NCI-H2081 treated with DMSO at 0.1 percent for 48 hours (cell line): Measurements from ENCODE around the gene KLF2.
A peak's percentile ranks its signal among the peaks of the same experiment; 100 is the strongest.
"Not testable (repeated sequence)": the region's sequence is repeated elsewhere in the genome, so short reads cannot be mapped to it uniquely, and the experiment has no call there.

Source experiments
- DNase-seq: peaks from one replicate; lab custom pipeline; 2025; lab: John Stamatoyannopoulos, UW

The KLF2 gene

DNA sequence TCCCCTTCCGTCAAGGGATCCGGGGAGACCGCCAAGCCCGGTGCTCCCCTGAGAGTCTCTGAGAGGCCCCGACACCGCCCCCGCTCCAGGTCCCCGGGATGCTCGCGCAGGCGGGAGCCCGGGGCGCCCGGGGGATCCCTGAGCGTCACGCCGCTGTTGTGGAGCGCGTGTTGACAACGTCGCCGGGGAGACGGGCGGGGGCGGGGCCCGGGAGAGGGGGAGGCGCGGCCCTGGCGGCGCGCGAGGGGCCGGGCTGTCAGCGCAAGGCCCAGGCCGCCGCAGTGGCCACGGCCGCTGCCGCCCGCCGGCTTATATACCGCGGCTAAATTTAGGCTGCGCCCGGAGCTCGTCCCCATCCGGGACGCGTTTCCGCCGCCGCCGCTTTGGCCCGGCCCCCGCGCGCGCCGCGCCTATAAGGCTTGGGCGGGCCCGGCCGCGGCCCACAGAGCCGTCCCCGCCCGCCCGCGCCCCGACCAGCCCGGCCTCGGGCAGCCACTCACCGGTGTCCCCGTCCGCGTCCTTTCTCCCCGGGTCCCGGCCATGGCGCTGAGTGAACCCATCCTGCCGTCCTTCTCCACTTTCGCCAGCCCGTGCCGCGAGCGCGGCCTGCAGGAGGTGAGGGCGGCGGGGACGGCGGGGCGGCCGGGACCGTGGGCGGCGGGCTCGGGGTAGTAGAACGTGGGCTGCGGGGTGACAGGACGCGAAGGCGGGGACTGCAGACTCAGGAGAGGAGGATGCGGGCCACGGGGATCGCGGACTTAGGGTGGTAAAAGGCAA, at the start of gene KLF2:
TSS of gene KLF2 (plus strand) at position 443 of the 777 bp plus-strand sequence. CDS start at position 541, 98 bp downstream.
- DNase-seq: no peak

DNA sequence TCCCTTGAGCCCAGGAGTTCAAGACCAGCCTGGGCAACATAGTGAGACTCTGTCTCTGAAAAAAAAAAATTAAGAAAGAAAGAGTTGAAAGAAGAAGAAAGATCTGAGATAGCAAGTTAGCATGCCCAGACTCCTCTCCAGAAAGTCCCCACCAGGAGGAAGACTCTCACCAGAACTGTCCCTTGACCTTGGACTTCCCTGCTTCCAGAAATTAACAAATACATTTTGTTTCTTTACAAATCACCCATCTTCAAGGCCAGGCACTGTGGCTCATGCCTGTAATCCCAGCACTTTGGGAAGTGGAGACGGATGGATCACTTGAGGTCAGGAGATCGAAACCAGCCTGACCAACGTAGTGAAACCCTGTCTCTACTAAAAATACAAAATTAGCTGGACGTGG, 44.3 kb upstream of the KLF2 start:
- DNase-seq: no peak

DNA sequence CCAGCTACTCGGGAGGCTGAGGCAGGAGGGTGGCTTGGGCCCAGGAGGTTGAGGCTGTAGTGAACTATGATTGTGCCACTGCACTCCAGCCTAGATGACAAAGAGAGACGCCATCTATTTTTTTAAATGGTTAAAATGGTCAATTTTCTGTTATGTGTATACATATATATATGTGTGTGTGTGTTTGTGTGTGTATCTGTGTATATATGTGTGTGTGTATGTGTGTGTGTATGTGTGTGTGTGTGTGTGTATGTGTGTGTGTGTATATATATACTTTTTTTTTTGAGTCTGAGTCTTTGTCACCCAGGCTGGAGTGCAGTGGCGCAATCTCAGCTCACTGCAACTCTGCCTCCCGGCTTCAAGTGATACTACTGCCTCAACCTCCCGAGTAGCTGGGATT, 42.9 kb upstream of the KLF2 start:
- no peak for DNase-seq

DNA sequence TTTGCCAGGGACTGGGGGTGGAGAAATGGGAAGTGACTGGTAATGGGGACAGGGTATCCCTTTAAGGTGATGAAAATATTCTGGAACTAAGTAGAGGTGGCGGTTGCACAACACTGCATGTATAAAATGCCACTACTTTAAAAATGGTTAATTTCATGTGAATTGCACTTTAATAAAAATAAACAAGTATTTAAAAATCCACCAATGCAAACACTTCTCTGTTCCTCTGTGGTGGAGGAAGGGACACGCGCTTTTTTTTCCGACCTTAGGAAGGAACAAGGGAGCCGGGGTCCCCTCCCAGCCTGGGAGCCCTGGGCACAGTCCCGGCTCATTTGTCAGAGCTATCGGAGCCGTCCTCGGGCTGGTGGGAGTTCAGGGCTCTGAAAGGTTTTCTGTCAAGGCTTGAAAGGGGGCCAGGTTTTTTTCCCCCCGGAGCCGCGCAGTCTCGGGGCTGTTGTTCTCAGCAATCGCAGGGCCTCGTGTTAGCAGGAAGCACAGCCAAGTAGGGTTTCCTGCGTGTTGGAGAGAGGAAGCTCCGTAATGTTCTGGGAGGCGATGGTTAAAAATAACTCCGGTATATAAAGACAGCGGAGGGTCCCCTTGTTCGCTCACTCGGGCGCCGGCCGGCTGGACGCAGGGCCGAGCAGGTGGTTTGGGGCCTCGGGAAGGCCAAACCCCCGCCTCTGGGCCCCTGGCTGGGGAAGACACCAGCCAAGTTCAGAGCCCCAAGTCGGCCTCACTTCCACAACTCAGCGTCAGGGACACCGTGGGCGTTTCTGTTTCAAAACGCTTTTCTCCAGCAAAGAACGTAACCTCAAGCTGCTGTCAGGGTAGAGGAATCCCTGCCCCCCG, 41.2 kb upstream of the KLF2 start:
- DNase-seq: no peak

DNA sequence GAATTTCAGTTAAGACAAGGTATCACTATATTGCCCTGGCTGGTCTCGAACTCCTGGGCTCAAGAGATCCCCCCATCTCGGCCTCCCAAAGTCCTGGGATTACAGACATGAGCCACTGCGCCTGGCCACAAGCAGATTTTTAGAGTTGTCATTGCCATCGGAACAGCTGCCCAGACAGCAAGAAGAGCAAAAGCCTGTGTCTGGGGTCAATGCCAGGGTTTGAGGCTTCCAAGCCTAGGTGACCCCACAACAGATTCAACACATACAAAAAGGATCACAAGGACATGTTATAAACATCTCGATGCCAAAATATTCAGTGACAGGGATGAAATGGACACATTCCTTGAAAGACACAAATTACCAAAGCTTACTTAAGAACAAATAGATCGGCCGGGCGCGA, 40.1 kb upstream of the KLF2 start:
- no peak for DNase-seq

DNA sequence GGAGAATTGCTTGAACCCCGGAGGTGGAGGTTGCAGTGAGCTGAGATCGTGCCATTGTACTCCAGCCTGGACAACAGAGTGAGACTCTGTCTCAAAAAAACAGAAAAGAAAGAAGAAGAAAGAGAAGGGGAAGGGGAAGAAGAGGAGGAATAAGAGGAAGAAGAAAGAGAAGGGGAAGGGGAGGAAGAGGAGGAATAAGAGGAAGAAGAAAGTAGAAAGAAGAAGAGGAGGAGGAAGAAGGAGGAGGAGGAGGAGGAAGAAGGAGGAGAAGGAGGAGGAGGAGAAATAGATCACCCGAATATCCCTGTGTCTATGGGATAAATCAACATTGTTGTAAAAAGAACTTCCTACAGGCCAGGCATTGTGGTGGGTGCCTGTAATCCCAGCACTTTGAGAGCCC, 39.5 kb upstream of the KLF2 start:
- not testable (repeated sequence) for DNase-seq

DNA sequence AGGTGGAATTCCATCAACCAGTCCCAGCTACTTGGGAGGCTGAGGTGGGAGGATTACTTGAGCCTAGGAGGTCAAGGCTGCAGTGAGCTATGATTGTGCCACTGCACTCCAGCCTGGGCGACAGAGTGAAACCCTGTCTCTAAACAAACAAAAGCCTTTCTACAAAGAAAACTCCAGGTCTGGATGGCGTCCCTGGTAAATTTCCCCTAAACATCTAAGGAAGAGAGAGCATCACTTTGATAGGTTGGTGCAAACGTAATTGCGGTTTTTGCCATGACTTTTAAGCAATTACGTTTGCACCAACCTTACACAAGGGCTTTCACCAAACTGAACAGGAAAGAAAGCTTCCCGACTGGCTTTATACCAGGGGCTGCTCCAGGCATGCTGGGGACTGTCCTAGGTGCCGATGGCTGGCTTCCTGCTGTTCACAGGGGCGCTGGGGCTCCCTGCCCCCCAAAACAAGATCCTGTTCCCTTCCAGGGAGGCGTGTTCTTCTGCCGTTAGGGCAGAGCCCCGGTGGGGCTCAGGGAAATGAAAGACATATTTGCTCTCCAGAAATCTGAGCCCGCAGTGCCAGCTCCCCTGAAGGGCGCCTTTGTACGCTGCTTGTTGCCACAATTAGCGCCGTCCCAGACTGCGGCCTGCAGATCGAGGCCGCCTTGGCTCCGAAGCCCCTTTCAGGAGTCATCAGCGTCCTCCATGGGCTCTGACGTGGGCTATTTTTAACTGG, 38.7 kb upstream of the KLF2 start:
- peak; percentile 53 for DNase-seq

DNA sequence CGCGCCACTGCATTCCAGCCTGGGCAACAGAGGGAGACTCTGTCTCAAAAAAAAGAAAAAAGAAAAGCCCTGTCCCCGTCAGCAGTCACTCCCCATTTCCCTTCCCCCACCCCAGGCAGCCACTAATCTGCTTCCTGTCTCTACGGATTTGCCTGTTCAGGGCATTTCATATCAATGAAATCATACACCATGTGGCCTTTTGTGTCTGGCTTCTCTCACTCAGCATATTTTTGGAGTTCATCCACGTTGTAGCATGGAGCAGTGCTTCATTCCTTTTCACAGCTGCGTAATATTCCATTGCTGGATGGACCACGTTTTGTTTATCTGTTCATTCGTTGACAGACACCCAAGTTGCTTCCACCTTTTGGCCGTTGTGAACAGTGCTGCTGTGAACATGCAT, 36.1 kb upstream of the KLF2 start:
- DNase-seq: no peak

DNA sequence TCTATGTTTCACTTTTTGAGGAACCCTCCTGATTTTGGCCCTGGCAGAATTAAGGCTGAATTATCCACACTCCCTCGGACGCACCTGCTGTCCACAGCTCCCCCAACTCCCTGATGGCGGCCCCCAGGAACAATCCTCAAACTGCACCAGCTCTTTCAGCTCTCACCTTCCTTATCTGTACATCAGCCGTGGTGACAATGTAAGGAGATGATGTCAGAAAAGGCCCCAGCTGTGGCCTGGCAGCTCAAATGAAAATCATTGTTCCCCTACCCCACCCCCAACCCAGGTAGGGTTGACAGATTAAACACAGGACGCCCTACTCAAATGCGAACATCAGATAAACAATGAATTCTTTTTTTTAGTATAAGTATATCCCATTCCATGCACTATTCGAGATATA, 35.0 kb upstream of the KLF2 start:
- DNase-seq: no peak

DNA sequence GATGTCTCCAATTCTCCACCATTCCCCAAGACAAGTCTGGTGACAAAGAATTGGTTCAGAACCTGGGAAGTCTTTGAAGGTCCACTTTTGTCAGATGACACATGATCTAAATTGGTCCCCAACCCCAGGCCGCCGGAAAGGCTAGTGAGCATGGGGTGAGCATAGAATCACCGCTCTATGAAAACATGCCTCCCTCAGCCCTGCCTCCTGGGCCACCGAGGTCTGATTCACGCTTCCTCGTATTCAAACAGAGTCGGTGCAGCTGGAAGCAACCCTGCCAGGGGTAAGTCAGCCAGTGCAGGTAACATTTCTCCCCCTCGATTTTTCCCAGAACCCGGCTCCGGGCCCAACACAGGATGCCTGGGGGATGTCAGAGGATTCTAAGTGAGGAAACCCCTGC, 33.9 kb upstream of the KLF2 start:
- no peak for DNase-seq

DNA sequence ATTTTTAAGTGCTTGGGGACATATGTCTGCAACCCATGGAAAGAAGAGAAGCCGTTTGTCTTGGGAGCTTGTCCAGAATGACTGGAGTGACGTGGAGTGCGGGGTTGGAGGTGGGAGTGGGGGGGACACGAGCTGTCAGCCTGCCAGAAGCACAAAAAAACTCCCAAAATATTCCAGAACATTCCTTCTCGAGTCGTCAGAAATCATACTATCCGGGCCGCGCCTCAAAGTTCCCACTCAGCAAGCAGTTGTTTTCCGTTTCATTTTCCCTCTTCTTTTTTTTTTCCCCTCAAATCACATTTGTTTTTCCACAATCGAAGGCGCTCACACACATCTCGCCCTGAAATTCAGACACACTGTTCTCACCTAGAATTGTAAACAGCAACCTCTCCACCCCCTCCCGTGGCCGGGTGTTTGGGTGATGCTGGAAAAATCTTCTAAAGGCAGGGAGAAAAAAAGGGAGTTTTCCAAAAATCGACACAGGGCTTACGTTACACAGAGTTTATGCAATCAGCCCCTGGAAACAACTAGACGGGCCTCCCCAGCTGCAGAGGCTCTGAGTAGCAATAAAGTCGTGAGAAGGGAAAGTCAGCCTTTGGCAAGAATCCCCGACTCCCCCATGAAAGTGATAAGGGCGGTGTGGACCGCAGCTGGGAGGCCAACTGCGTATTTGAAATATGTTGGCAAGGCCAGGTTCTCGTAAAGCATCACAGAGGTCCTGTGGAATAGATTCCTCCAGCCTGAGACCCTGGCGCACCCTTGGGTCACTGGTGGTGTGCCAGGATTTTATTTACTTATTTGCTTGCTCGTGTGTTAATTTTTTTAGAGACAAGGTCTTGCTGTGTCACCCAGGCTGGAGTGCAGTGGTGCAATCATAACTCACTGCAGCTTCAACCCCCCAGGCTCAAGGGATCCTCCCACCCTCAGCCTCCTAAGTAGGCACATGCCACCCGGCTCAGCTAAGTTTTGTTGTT, 31.2 kb upstream of the KLF2 start:
- no peak for DNase-seq

DNA sequence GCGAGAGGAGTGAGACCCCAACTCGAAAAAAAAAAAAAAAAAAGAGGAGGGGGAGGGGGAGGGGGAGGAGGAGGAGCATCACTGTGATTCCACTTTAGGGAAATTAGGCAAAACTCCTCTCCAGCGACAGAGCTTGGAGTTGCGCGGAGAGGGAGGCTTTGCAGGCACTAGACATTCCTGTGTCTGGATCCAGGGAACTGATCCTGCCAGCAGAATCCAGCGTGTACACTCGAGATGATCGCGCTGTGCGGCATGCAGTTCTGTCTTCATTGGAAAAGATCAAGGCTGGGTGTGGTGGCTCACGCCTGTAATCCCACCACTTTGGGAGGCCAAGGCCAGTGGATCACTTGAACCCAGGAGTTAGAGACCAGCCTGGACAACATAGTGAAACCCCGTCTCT, 29.6 kb upstream of the KLF2 start:
- DNase-seq: no peak

DNA sequence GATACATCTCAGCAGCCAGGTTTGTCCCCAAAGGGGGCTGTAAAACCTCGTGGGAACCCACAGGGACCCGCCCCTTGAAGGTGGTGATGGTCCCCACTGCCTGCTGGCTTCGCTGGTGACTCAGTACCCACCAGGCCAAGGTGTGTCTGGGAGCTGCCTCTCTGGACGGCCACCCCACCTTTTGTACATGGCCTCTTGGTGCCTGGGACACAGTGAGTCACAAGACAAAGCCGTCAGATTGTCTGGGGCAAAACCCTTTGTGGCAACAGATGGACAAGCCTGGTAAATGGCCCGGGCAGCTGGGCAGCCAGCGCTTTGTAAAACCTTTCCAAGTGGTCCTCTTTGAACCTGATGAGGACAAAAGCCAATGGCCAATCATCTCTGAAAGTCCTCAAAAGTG, 27.9 kb upstream of the KLF2 start:
- DNase-seq: no peak

DNA sequence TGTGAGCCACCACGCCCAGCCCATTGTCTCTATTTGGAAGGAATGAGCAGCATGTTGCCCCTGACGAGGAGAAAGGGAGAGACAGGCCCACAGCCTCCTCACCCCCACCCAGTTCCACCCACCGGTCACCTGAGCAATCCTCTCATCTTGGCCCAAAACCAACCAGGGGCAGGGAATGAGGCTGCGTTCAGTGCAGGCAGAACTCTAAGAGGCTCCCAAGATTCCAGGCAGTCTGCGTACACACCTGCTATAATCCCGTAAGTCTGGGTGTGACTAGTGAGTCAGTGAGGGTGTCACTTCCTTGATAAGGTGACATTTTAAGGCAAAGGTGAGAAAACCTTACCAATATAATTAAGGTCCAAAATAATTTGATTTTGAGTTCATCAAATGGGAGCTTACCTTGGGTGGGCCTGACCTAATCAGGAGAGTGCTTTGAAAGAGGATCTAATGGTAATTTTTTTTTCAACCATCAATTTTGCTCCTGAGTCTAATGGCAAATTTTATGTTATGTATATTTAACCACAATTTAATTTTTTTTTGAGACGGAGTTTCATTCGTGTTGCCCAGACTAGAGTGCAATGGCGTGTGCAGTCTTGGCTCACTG, 26.9 kb upstream of the KLF2 start:
- DNase-seq: no peak

DNA sequence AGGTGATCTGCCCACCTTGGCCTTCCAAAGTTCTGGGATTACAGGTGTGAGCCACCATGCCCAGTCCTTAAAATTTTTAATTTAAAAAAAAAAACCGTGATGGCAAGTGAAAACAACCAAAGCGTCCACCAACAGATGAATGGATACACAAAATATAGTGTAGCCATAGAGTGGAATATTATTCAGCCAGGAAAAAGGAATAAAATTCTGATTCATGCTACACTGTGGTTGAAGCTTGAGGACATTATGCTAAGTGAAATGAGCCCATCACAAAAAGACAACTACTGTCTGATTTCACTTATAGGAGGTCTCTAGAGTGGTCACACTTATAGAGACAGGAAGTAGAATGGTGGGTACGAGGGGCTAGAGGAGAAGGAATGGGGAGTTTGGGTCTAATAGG, 26.3 kb upstream of the KLF2 start:
- DNase-seq: no peak

DNA sequence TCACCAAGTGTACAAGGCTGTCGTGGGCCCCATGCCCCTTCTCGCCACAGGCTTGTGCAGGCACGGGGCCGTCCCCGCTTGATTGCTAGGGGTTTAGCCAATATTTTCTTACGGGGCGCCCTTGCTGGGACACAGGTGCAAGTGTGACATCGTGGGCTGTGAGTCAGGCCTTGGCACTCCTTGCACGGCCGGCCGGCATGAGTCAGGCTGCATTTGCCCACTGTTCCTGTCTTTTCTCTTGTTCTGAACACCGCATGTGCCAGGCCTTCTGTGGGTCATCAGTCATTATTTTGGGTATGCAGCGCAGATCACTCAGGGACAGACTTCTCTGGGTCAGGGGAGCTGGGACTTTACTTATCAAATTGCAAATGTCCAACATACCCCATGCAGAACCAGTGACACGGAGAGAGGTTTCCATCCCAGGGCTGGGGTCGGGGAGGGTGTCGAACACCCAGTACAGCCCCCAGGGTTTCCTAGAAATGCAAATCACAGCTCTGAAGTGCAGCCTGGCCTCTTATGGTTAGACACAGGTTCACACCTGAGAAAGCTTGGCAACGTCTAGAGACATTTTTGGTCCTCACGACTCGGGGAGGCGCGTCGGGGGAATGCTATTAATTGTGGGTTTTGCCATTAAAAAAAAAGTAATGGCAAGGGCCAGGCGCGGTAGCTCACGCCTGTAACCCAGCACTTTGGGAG, 22.5 kb upstream of the KLF2 start:
- DNase-seq: no peak

DNA sequence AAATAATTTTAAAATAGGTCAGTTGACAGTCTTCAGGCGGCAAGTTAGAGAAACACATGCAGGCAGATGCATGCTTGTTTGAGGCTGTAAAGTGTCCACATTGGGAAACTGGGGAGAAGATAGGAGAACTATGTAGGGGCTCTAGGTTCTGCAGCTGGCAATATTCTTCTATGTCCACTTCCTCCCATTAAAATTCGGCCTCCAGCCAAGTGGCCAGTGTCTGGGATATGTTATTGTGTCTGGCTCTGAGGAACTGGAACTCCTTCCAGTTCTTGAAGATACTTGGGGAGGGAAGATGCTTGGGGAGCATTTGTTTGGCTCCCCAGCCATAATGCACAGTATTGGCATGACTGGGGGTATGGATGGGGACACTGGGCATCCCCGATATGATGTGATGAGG, 20.9 kb upstream of the KLF2 start:
- no peak for DNase-seq

DNA sequence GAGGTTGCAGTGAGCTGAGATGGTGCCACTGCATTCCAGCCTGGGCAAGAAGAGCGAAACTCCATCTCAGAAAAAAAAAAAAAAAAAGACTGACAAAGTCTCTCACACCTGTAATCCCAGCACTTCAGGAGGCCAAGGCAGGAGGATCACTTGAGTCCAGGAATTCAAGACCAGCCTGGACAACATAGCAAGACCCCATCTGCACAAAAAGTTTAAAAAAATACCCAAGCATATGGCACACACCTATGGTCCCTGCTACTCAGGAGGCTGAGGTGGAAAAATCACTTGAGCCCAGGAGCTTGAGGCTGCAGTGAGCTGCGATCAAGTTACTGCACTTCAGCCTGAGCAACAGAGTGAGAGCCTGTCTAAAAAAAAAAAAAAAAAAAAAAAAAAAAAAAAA, 20.1 kb upstream of the KLF2 start:
- DNase-seq: not testable (repeated sequence)

DNA sequence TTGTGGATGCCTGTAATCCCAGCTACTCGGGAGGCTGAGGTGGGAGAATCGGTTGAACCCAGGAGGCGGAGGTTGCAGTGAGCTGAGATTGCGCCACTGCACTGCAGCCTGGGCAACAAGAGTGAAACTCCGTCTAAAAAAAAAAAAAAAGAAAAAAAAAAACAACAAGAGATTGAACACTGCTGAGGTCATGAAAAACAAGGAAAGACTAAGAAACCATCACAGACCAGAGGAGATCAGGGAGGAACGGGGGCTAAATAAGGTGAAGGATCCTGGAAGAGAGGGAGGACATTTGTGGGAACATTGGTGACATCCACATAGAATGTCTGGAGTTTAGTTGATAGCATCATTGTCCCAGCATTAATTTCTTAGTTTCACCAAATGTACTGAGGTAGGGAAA, 19.6 kb upstream of the KLF2 start:
- DNase-seq: not testable (repeated sequence)

DNA sequence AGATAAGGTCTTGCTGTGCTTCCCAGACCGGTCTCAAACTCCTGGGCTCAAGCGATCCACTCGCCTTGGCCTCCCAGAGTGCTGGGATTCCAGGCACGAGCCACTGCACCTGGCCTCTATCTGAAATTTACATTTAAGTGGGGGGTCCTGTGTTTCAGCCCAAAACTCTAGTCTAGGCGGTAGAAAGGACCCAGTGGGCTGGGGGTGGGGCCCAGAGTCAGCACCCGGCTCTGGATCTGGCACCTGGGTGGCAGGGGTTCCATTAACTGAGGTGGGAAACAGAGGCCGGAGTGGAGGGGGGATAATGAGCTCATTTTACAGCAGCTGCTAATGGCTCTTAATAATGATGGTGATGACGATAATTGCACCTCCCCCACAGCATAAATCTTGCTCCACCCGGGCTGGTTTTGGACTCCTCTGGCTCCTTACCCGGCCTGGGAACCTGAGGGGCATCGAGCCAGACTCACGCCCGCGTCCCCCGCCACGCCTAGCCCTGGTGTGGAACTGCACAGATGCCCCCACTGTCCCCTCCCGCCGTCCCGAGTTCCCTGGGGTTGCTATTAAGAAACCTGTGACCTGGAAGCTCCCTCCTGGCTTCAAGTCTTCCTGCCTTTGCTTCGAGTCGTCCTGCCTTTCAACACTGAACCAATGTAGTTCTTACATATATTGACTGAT, 17.8 kb upstream of the KLF2 start:
- DNase-seq: no peak
